ENCODE measurements around the gene RGL2.

GRCh38 chr6:33344701-33345697, 46.3 kb upstream of the RGL2 start:
- TF ChIP-seq GATA3 (IDR thresholded peaks at IDR 0.05; ENCODE audit: low read depth, low read length): no peak
- no peak for TF ChIP-seq GATA2 (IDR thresholded peaks at IDR 0.05; ENCODE audit: low read depth, low read length)

Data from SH-SY5Y (cell line).